B cell (primary cell): ENCODE data around the gene EHD4.

Source experiments
- CTCF ChIP-seq: fragments of 200-600 bp; IDR thresholded peaks from one replicate; pipeline ENCODE4 v1.8.0; 2022; ENCODE audit warnings: antibody characterized with exemption, mild to moderate bottlenecking
- EZH2 ChIP-seq: IDR thresholded peaks from 2 replicates; pipeline ENCODE4 v1.6.1; 2012; ENCODE audit warnings: borderline replicate concordance, low read depth, mild to moderate bottlenecking, moderate library complexity, low read length; ENCODE audit not compliant: insufficient read depth, poor library complexity, severe bottlenecking

GRCh38 chr15:42002333-42002732, 30.0 kb upstream of the EHD4 start:
- no peak for TF ChIP-seq EZH2
- no peak for TF ChIP-seq CTCF
